H1 (cell line): ENCODE measurements around the gene PDCD10. TPM values are rescaled to one million over a fixed set of nuclear protein-coding genes. Genes with fewer than 3 reads are reported as not detected.

Experiments
- GTF2F1 ChIP-seq: IDR thresholded peaks from 2 replicates; pipeline ENCODE4 v1.6.1; 2012; ENCODE audit warnings: low read depth, low read length, improper control_type of control experiment, borderline replicate concordance
- POLR2AphosphoS5 ChIP-seq: IDR thresholded peaks from 2 replicates; pipeline ENCODE4 v1.6.1; 2011; ENCODE audit warnings: low read depth, low read length
- polyA plus RNA-seq, 7 experiments: library from polyadenylated mRNA; depleted of rRNA in 3 of 7; stranded (reverse) in 5 of 7; unstranded in 2 of 7; fragments of >200 nt in 5 of 7; fragments of 200-250 nt in 2 of 7; gene quantifications; 1 replicate in 5 of 7; 2 replicates in 1 of 7; 4 replicates in 1 of 7; pipeline versions ENCODE4 v1.2.1 to v1.2.3, GENCODE V29; 2011 to 2013; ENCODE audit warnings: missing spikeins in 2 of 7, mixed read lengths in 2 of 7
- total RNA-seq: library from RNA; stranded (reverse); fragmentation: NEBNext Ultra II Directional; extraction: Animal tissue kit (Norgen Biotek cat#: 25700); gene quantifications from 2 replicates; pipeline ENCODE4 v1.2.1, GENCODE V29; 2021

PDCD10 gene
- total and polyA plus RNA-seq, 2 of the 8 experiments (the other 6 are each of a cell fraction or from before 2014, with no cell fraction given), result 52.0 to 76.6 TPM

- TF ChIP-seq GTF2F1, result no peak
- no peak for TF ChIP-seq POLR2AphosphoS5
- TF ChIP-seq, all 59 proteins: peak for 0
These were observed 34.6 kb downstream of the PDCD10 start (continued) for GRCh38 chr3:167700046-167700445.
